ENCODE data around the gene MRPS2.
"Not testable (repeated sequence)": the region's sequence is repeated elsewhere in the genome, so short reads cannot be mapped to it uniquely, and the experiment has no call there.

Gene MRPS2

DNA sequence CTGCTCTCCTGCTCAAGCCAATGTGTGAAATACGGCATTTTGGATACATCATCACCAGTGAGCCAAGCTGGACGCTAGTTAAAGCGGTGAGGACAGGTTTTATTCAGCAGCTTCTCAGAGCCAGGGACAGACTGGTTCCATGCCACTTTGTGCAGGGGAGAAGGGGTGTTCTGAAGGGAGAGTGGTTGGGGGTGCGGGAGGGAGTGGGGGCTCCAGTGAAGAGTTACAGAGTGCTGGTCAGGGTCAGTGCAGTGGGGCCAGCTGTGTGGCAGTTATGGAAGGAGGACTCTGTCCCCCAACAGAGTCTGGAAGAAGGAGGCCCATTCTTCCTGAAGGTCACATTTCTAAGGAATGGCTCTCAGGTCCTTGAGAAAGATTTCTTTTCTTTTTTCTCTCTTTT, 34.3 kb downstream of the MRPS2 start:
- DNase-seq: not testable (repeated sequence)

DNA sequence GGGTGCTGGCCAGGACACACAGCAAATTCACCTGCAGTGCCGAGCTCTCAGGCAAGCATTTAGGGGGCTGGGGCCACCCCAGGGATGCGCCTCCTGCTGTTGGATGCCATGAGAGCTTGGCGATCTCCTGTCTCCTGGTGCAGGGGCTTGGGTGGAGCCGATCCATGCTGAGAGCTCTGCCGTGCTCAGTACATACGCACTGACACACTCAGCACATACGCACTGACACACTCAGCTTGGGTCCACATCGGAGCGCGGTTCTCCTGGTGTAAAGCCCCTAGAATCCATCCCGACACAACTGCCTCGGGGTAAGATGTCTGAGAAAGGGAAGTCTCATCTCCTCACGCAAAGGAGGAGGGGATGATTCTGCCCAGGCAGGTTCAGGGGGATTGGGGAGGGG, 35.1 kb downstream of the MRPS2 start:
- not testable (repeated sequence) for DNase-seq

DNA sequence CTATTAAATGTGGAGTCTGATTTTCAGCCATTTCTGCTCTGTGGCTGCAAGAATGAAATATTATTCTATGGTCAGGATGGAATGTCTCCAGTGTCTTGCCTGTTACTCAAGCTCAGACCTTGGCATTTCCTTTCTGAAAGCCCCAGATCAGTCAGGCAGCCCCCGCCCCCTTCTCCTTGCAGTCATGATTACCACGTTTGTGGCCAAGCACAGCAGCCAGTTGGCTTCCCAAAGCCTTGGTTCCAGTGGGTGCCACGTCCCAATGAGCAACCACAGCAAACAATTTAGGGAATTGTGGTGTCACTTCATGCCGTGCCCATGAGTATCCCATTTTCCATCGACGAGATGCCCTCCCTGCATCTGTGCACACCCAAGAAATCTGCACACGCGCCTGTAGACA, 35.7 kb downstream of the MRPS2 start:
- peak; percentile 66 for DNase-seq

DNA sequence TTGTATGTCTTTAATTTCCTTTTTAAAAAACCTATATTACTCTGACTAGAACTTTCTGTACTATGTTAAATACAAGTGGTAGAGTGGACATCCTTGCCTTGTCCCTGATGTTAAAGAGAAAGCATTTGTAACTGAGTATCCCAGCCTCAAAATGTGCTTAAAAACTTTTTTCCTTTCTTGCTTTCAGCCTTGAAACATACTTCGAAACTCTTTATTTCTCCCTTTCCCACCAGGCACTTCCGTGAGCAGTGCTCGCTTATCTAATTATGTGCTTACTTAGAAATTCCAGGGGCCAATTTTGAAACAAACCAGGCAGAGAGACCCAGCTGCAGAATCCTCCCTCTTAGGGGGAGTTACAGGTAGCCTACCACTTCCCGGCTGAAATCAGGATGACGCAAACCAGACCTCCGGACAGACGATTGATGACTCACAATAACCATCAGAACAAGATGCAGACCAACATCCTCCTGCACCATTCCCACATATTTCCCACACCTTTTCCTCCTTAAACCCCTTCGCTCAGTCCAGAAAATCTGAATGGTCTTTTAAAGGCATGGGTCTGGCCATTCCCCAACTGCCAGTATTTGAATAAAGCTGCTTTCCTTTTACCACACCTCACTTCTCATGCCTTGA, 42.9 kb downstream of the MRPS2 start:
- not testable (repeated sequence) for DNase-seq

DNA sequence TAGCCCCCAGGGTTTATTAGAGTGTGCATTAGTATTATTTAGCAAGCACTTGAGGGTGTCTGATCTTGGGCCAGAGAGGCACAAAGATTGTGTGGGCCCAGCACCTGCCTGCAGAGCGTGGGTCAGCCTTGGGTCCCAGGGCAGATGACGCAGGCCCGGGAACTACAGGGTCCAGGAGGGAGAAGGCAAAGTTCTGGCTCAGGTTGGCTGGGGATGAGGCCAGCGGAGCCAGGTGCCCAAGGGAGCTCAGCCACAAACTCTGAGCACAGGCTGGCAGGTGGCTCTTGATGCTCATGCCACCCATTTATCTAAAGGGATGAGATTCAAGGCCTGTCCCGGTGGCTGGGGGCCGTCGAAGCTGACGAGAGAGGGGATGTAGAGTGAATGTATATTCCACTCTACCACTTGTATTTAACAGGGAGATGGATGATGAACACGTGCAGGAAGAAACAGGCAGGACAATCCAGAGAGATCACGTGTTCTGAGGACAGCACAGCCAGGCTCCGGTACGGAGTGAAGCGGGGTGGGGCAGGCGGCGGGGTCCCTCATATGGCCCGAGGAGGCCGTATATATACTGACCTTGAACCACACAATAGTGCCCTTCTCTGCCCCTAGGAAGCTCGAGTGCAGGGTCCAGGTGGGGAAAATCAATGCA, 44.6 kb downstream of the MRPS2 start:
- DNase-seq: no peak

DNA sequence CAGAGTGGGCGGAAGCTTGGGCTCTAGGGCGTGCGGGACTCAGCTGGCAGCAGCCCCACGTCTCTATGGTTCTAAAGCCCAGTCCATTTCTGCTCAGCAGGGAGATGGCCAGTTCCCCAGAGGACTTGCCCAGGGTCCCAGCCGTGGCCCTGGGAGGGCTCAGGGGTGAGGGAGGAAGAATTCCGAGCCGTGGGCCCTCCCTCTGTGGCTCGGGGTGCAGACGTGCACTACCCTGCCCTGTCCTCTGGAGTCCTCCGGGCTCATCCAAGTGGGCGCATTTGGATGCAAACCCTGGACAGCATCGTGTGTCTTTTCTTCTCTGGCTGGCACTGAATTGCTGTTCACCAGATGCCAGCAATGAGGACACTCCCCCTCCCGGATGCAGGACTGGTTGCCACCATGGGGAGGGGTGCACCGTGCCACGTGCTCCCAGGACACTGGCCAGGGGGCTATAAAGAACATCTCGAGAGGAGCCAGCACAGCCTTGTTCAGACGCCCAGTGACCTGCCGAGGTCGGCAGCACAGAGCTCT, 45.2 kb downstream of the MRPS2 start, which contains the start of gene OBP2A:
OBP2A (plus strand) TSS at position 481 of the 531 bp plus-strand sequence. CDS start 55 bp downstream, outside the sequence.
- not testable (repeated sequence) for DNase-seq

DNA sequence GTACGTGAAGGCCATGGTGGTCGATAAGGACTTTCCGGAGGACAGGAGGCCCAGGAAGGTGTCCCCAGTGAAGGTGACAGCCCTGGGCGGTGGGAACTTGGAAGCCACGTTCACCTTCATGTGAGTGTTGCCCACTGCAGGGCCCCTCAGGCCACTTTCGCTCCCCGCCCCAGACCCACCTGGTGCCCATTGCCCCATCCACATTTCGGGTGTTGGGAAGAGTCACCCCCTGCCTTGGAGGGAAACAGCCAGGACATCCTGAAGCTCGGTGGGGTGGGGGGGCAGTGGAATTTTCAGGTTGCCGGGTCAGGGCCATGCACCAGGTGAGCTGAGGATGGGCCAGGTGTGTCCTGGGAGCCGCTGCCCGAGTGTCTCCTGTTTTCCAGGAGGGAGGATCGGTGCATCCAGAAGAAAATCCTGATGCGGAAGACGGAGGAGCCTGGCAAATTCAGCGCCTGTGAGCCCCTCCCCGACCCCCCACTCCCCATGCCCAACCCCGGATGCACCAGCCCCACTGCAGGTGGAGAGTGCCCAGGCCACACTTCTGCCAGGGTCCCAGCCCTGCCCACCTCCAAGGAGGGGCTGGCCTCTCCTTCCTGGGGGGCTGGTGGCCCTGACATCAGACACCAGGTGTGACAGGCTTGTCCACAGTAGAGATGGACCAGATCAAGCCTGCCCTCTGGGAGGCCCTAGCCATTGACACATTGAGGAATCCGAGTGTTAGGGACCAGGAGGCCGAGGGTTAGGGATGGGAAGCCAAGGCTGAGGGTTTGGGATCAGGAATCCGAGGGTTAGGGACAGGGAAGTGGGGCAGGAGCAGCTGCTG, 46.5 kb downstream of the MRPS2 start:
- DNase-seq: not testable (repeated sequence)

DNA sequence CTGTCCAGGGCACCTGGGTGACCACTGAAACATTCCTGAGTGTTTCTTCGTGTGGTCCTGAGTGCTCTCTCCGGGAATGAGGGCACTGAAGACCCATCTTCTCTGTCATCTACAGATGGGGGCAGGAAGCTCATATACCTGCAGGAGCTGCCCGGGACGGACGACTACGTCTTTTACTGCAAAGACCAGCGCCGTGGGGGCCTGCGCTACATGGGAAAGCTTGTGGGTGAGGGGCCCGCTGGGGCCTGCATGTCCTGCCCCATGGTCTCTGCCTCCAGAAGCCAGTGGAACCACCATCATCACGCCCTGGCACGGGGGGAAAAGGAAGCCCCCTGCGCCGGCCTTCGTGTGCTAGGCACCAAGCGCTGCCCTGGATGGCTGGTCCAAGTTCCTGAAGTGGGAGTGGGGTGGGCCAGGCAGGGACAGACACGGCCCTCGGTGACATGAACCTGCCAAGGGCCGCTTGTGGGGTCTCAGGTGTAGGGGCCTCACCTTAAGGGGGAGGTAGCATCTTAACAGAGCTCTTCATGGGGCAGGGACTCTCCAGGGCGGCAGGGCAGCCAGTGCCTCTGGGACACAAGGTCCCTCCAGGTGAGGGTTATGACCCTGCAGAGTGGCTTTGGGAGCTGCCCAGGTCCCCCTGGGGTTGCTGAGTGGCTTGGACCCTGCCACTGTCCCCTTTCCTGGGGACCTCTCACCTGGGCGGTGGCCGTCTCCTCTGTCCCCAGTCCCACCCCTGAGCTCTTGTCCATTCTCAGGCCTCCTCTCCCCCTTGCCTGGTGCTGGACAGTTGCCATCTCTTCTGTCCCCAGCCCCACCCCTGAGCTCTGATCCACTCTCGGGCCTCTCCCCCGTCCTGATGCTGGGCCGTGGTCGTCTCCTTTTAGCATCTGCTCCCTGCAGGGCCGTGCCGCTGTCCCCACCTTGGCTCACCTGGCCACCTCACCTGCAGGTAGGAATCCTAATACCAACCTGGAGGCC, 47.6 kb downstream of the MRPS2 start:
- no peak for DNase-seq

DNA sequence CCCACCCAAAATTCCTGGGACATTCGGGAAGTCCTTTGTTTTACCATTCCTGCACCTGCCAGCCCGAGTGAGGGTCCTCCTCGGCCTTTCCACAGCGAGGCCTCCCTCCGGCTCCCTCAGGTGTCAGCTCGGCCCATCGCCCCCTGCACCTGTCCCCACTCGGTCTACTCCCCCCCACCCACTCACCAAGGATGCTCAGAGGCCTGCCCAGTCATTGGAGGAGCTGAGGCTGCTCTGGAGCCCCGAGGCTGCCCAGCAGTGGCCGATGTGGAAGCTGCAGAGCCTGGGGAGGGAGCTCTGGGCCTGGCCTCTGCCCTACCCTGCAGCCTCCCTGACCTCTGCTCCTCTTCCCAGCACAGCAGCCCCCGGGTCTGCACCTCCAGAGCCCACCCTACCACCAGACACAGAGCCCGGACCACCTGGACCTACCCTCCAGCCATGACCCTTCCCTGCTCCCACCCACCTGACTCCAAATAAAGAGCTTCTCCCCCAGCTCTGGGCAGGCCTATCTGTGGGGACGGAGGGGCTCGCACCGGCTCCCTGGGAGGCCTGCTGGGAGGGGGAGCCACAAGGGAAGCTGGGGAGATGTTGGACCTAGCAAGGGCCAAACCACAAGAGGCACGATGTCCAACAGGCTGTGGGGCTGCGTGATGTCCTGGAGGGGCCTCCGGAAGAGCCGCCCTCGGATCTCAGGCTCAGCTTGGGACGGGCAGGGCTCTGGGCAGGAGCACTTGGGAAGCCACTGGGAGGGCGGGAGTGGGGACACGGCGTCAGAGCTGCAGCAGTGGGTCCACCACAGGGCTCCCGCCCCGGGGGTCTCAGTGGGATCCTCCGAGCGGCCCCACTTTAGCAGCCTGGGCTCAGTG, 49.2 kb downstream of the MRPS2 start:
- DNase-seq: not testable (repeated sequence)

DNA sequence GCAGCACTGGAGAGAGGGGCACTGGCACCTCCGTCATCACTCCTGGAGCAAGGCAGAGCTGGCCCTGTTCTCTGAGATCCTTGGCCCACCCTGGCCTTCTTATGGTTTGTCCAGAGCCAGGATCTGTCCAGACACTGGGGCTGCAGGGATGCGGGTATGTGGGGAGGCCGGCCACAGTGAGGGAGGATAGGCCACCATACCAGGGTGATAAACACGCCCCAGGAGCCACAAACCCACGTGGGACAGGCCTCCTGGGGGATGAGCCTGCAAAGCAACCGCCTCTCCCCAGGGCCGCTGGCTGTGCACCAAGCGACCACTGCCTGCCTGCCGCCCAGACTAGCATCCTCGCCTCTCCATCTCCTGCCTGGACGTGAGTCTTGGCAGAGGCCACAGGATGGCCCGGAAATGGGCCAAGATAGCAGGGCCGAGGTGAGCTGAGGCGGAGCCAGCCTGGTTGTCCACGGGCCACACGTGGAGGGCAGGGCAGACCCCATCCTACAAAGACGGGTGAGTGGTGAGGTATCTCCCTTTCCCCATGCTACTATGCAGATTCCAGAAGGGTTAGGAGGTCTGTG, 49.9 kb downstream of the MRPS2 start:
- no peak for DNase-seq

DNA sequence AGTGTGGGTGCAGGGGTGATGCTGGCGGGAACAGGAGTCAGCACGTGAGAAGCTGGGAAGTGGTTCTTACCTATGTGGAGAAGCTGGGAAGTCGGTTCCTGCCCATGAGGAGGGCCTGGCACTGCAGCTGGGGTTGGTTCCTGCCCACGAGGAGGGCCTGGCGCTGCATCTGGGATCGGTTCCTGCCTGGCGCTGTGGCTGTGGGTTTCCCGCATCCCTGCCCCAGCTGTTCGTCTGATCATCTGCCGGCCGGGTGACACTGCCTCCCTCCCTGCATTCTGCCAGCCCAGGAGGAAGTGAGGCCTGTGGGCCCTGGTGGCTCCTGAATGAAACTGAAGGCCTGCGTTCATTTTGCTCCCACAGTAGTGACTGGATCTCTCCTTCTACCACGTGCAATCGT, 50.5 kb downstream of the MRPS2 start:
- no peak for DNase-seq

DNA sequence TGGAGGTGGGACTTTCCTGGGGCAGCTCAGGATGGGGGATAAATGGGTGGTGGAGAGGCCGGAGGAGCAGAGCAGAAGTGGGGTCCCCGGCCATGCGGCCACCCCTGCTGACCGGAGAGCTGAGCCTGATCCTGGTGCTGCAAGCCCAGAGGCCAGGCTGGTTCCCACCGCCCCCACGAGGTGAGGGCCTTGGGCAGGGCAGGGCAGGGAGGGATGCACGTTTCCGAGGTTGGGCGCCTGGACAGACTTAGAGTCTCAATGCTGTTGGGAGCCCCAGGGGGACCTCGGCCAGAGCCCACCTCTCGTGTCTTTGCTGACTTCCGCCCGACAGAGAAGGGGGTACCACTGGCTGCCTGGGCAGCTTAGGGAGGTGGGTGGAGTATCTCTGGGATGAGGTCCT, 51.0 kb downstream of the MRPS2 start:
- DNase-seq: no peak

DNA sequence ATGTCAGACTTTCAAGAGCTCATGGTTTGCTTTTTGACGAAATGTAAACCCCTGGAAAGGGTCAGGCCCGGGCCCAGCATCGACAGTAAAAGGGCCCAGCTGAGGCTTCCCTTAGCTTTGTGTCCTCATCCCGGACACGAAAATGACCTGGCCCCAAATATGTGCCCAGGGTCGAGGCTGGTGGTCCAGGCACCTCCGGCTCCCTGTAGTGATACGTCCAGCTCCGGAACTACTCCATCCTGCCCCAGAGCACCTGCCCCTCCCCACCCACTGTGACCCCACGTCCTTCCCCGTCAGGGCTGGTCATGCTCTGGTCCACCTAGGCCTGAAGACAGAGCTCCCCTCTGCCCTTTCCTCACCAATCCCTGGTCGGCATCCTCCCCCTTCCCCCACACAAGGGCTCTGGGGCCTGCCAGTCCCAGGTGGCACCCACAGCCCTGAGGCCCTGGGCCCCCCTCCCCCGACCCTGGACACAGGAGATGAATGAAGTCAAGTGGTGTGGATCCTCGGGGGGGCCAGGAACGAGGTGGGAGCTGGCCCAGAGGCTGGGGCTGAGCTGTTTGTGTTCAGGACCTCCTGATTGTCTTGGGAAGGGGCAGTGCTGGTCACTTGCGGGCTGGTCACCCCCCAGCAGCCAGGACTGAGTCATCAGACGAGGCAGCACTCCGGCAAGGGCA, 51.7 kb downstream of the MRPS2 start:
- no peak for DNase-seq

DNA sequence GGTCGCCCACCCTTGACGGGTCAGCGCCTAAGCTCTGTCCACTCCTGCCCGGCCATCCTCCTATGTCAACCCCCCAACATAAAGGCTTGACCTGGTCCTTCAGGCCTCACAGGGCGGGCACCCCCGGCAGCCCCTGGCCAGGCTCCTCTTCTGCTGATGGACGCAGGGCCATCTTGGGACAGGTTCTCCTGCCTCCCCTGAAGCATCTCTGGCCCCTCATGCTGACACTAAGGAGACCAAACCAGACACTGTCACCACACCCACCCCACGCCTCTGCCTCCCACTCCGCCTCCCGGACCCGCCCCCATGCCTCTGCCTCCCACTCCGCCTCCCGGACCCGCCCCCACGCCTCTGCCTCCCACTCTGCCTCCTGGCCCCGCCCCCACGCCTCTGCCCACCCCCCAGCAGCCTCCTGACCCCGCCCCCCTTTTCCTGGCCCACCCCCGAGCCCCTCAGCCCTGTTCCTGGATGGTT, 52.3 kb downstream of the MRPS2 start:
- DNase-seq: no peak

All from right hindlimb (tissue), 1 donor.